ENCODE measurements around the gene OLA1.

OLA1 gene

DNA sequence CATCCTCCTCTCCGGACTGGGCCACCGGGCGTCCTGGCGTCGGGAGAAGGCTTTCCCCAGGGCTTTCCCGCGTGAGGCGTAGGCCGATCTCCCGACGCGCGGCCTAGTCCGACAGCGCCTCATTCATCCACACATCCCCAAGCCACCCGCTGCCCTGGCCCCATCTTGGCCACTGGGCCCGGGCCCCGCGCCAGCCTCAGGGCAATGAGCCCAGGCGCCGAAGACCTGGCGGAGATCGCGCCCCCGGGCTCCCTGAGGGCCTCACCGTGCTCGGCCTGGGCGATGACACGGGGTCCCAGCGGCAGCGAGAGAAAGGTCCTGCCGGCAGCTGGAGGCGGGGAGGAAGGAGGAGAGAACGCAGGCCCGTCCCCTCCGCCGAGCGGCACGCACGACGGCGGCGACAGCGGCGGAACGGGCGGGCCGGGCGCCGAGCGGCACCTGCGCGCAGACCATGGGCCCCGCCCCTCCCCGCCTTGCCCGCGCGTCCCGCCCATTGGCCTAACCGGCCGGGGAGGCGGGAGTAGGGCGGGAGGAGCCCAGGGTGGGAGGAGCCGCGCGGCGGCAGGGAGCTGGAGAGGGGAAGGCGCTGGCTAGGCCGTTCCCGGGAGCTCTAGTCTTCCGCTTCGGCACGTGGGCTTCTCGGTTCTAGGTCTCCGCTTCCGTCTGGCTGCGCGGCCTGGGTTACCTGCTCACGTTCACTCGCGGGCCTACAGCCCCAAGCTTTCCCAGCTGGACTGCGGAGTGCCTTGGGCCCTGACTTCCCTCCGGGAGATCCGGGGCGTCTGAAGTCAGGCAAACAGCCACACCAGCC, at the start of gene OLA1:
Gene OLA1, minus strand, starts transcription at position 346 of the 811 bp plus-strand sequence. CDS start 1,717 bp downstream, outside the sequence.
- TF ChIP-seq, protein P1, sequence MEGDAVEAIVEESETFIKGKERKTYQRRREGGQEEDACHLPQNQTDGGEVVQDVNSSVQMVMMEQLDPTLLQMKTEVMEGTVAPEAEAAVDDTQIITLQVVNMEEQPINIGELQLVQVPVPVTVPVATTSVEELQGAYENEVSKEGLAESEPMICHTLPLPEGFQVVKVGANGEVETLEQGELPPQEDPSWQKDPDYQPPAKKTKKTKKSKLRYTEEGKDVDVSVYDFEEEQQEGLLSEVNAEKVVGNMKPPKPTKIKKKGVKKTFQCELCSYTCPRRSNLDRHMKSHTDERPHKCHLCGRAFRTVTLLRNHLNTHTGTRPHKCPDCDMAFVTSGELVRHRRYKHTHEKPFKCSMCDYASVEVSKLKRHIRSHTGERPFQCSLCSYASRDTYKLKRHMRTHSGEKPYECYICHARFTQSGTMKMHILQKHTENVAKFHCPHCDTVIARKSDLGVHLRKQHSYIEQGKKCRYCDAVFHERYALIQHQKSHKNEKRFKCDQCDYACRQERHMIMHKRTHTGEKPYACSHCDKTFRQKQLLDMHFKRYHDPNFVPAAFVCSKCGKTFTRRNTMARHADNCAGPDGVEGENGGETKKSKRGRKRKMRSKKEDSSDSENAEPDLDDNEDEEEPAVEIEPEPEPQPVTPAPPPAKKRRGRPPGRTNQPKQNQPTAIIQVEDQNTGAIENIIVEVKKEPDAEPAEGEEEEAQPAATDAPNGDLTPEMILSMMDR (IDR thresholded peaks at IDR 0.05), result peak; percentile 5
- Histone ChIP-seq H3K4me2 (ENCODE audit: low read length) (peak within 1 kb of the TSS; percentile 95), H3K79me2 (peaks cover 25% of the 10 kb centered on the region), H2AFZ (peak within 1 kb of the TSS; percentile 100), H3K9ac (peak within 1 kb of the TSS; percentile 30), H3K27me3 (ENCODE audit: control insufficient read depth, insufficient read depth, low read length) (no peaks in the 10 kb centered on the region), H3K4me1 (peaks cover 4% of the 10 kb centered on the region), H3K4me3 (ENCODE audit: low read depth, low read length) (peak within 1 kb of the TSS; percentile 79), H3K36me3 (ENCODE audit: control insufficient read depth, insufficient read depth, low read length) (no peaks in the 10 kb centered on the region), H3K9me3 (ENCODE audit: control insufficient read depth, low read length) (no peaks in the 10 kb centered on the region), H3K27ac (peak within 1 kb of the TSS; percentile 80)

DNA sequence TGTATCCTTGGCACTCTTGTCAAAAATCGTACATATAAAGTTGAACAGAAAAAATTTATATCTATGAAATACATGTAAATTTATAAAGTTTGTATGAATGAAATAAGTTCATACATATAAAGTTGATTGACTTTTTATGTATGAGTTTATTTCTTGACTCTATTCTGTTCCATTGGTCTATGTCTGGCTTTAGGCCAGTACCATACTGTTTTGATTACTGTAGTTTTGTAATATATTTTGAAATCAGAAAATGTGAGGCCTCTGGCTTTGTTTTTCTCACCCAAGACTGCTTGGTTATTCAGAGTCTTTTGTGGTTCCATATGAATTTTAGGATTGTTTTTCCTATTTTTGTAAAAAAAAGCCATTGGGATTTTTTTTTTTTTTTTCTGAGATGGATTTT, 44.6 kb upstream of the OLA1 start:
- no peak overlapping the region for H3K9ac ChIP-seq
- H3K4me2 ChIP-seq (ENCODE audit: low read length), result no peak overlapping the region

DNA sequence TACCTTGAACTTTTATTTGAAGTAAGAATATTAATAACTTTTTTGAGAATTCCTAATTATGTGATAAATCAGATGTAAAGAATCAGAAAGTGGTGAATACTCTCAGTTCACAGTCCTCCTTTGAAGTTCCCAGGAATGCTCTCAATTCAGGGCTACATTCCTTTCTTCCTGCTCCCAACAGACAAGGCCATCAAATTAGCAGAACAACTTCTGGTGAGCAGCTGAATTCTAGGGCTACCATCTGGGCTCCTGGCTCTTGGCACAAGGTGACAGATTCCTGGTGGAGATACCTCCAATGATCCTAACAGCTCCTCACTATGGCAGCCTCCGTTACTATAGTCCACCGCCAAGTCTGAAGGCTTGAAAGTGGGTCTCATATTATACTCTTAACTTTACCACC, 37.8 kb upstream of the OLA1 start:
- H3K36me3 ChIP-seq (ENCODE audit: control insufficient read depth, insufficient read depth, low read length), result no peaks in the 10 kb centered on the region
- no peak overlapping the region for H2AFZ ChIP-seq
- TF ChIP-seq, protein P1 (IDR thresholded peaks at IDR 0.05), result no peak
- no peaks in the 10 kb centered on the region for H3K79me2 ChIP-seq
- no peaks in the 10 kb centered on the region for H3K4me1 ChIP-seq
- no peak overlapping the region for H3K4me3 ChIP-seq (ENCODE audit: low read depth, low read length)
- H3K9me3 ChIP-seq (ENCODE audit: control insufficient read depth, low read length), result no peaks in the 10 kb centered on the region
- H3K4me2 ChIP-seq (ENCODE audit: low read length), result no peak overlapping the region
- H3K27me3 ChIP-seq (ENCODE audit: control insufficient read depth, insufficient read depth, low read length), result no peaks in the 10 kb centered on the region
- no peak overlapping the region for H3K27ac ChIP-seq
- H3K9ac ChIP-seq, result no peak overlapping the region

More for the DNA sequence above, 44.6 kb upstream of the OLA1 start:
- no peaks in the 10 kb centered on the region for H3K79me2 ChIP-seq
- H3K4me3 ChIP-seq (ENCODE audit: low read depth, low read length), result no peak overlapping the region
- no peaks in the 10 kb centered on the region for H3K4me1 ChIP-seq
- no peaks in the 10 kb centered on the region for H3K36me3 ChIP-seq (ENCODE audit: control insufficient read depth, insufficient read depth, low read length)
- TF ChIP-seq, protein P1 (IDR thresholded peaks at IDR 0.05), result no peak
- no peaks in the 10 kb centered on the region for H3K9me3 ChIP-seq (ENCODE audit: control insufficient read depth, low read length)
- no peak overlapping the region for H2AFZ ChIP-seq
- H3K27ac ChIP-seq, result no peak overlapping the region
- H3K27me3 ChIP-seq (ENCODE audit: control insufficient read depth, insufficient read depth, low read length), result no peaks in the 10 kb centered on the region

DNA sequence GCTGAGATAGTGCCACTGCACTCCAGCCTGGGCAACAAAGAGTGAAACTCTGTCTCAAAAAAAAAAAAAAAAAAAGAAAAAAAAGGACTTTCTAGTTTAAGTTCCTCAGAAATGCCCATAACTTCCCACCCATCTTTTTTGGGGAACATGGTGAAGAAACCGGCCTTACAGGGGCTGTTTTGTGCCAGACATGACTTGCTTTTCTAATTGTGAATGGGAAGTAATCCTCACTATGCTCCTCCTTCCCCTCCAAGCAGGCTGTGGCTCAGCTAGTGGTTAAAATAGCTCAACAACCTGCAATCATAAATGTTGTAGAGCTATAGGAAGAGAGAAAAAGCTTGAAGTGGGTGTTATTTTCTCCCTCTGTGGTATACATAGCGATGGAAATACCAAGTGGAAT, 34.1 kb upstream of the OLA1 start:
- H3K79me2 ChIP-seq, result no peaks in the 10 kb centered on the region
- no peak overlapping the region for H3K9ac ChIP-seq
- no peak overlapping the region for H2AFZ ChIP-seq
- TF ChIP-seq, protein P1 (IDR thresholded peaks at IDR 0.05), result no peak
- no peaks in the 10 kb centered on the region for H3K27me3 ChIP-seq (ENCODE audit: control insufficient read depth, insufficient read depth, low read length)
- H3K36me3 ChIP-seq (ENCODE audit: control insufficient read depth, insufficient read depth, low read length), result no peaks in the 10 kb centered on the region
- H3K4me3 ChIP-seq (ENCODE audit: low read depth, low read length), result no peak overlapping the region
- no peak overlapping the region for H3K27ac ChIP-seq
- no peaks in the 10 kb centered on the region for H3K9me3 ChIP-seq (ENCODE audit: control insufficient read depth, low read length)
- no peaks in the 10 kb centered on the region for H3K4me1 ChIP-seq
- H3K4me2 ChIP-seq (ENCODE audit: low read length), result no peak overlapping the region

DNA sequence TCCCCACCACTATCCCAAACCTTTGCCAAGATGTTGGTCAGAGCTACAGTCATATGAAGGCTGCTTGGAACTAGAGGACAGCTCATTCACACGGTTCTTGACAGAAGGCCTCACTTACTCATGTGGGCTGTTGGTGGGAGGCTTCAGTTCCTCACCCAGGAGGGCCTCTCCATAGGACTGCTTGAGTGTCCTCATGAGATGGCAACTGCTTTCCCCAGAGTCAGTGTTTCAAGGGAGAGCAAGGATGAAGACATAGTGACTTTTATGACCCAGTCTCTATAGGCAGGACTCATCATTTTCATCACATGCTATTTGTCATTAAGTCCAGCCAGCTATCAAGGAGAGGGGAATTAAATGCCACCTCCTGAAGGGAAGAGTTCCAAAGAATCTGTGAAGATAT, 33.4 kb upstream of the OLA1 start:
- Histone ChIP-seq H3K4me1 (no peaks in the 10 kb centered on the region), H3K4me2 (ENCODE audit: low read length) (no peak overlapping the region), H3K79me2 (no peaks in the 10 kb centered on the region), H3K9ac (no peak overlapping the region), H3K4me3 (ENCODE audit: low read depth, low read length) (no peak overlapping the region), H3K36me3 (ENCODE audit: control insufficient read depth, insufficient read depth, low read length) (no peaks in the 10 kb centered on the region), H3K9me3 (ENCODE audit: control insufficient read depth, low read length) (no peaks in the 10 kb centered on the region), H3K27me3 (ENCODE audit: control insufficient read depth, insufficient read depth, low read length) (no peaks in the 10 kb centered on the region), H2AFZ (no peak overlapping the region), H3K27ac (no peak overlapping the region)
- TF ChIP-seq, protein P1 (IDR thresholded peaks at IDR 0.05), result no peak

Measured in parathyroid adenoma (tissue), 2 donors.